Camera-type eye (tissue), 1 donor: ENCODE results near the gene AXIN1. TPM values are rescaled to one million over a fixed set of nuclear protein-coding genes. Genes with fewer than 3 reads are reported as not detected.

Experiments
- total RNA-seq: library from RNA; depleted of rRNA; stranded (reverse); fragments of >200 nt; gene quantifications from one replicate; pipeline ENCODE4 v1.2.3, GENCODE V29; 2014

The AXIN1 gene, protein sequence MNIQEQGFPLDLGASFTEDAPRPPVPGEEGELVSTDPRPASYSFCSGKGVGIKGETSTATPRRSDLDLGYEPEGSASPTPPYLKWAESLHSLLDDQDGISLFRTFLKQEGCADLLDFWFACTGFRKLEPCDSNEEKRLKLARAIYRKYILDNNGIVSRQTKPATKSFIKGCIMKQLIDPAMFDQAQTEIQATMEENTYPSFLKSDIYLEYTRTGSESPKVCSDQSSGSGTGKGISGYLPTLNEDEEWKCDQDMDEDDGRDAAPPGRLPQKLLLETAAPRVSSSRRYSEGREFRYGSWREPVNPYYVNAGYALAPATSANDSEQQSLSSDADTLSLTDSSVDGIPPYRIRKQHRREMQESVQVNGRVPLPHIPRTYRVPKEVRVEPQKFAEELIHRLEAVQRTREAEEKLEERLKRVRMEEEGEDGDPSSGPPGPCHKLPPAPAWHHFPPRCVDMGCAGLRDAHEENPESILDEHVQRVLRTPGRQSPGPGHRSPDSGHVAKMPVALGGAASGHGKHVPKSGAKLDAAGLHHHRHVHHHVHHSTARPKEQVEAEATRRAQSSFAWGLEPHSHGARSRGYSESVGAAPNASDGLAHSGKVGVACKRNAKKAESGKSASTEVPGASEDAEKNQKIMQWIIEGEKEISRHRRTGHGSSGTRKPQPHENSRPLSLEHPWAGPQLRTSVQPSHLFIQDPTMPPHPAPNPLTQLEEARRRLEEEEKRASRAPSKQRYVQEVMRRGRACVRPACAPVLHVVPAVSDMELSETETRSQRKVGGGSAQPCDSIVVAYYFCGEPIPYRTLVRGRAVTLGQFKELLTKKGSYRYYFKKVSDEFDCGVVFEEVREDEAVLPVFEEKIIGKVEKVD
- total RNA-seq, result 20.4 TPM

DNA sequence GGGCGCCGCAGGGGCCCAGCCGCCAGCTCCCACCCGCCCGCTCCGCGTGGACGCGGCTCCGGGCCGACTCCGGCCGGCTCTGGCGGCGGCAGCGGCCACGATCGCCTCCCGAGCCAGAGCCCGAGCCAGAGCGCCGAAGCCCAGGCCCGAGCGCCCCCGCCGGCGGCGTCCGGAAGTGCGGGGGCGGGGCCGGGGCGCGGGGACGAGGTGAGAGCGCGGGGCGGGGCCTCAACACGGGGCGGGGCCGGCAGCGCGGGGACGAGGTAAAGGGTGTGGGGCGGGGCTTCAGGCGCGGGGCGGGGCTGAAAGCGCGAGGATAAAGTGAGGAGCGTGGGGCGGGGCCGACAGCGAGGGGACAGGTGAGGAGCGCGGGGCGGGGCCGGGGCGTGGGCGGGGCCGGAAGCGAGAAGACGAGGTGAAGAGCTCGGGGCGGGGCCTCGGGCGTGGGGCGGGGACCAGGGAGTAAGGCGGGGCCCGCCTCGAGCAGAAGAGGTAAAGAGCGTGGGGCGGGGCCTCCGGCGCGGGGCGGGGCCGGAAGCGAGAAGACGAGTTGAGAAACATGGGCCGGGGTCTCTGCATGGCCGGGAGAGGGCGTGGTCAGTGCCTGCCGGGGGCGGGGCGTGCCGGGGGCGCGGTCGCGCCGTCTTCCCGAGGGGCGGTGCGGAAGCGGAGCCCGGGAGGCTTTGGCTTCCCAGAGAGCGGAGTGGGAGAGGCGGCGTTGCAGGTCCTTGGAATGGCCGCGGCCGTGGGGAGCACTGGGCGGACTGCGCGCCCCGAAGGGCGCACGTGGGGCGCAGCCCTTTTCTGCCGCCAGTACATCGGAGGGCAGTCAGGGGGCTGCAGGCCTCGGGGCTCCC is at the start of gene AXIN1:
AXIN1 (minus strand) TSS at position 177 of the 857 bp plus-strand sequence. CDS start 5,698 bp downstream, outside the sequence.

DNA sequence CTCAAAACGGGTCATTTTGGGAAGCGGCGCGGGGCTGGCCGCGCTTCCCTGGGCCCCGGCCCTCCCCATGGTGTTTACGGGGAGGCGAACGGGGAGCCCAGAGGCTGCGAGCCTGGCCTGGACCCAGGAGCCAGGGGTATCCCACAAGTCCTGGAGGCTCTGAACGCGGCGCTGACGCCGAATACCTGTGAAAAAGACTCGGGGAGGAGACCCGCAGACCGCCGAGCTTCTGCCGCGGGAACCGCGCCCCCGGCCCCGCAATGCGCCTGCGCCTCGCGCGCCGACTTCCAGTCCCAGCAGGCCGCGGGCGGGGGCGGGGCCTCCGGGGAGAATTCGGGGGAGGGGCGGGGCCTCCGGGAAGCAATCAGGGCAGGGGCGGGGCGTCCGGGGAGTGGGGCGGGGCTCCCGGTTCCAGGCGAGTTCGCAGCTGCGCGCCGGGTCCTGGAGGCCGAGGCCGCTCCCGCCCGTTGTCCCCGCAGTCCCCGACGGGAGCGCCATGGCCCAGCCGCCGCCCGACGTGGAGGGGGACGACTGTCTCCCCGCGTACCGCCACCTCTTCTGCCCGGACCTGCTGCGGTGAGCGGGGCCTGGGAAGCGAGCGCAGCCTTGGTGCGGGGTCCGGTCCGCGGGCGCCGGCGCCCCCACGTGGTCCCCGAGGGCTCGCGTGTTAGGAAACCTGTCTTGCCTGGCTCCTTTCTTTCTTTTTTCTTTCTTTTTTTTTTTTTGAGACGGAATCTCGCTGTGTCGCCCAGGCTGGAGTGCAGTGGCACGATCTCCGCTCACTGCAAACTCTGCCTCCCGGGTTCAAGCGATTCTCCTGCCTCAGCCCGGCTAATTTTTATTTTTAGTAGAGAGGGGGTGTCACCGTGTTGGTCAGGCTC is 49.2 kb upstream of the AXIN1 start, which contains the start of gene DECR2:
DECR2 (plus strand) TSS at position 418 of the 881 bp plus-strand sequence; CDS start at position 497, 79 bp downstream.

DNA sequence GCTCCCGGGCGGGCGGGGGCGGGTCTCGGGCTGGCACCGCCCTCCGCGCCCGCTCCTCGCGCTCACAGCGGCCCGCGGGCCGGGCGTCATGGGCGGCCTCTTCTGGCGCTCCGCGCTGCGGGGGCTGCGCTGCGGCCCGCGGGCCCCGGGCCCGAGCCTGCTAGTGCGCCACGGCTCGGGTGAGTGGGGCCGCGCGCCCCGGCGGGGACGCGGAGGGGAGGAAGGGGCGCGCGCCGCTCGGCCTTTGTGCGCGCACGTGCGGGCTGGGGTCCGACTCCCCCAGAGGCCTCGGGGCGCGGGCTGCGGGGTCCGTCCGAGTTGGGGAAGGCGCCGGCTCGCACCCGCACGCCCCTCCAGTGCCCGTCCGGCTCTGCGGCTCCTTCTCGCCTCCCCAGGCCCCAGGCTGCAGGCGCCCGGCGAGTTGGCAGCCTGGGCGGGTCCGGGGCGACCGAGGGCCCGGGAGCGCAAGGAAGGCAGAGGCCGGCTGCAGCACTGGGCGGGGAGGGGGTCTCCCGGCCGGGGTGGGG is 44.7 kb upstream of the AXIN1 start, which contains the start of gene NME4:
NME4 (plus strand) TSS at position 65 of the 527 bp plus-strand sequence; CDS start at position 89, 24 bp downstream.

DNA sequence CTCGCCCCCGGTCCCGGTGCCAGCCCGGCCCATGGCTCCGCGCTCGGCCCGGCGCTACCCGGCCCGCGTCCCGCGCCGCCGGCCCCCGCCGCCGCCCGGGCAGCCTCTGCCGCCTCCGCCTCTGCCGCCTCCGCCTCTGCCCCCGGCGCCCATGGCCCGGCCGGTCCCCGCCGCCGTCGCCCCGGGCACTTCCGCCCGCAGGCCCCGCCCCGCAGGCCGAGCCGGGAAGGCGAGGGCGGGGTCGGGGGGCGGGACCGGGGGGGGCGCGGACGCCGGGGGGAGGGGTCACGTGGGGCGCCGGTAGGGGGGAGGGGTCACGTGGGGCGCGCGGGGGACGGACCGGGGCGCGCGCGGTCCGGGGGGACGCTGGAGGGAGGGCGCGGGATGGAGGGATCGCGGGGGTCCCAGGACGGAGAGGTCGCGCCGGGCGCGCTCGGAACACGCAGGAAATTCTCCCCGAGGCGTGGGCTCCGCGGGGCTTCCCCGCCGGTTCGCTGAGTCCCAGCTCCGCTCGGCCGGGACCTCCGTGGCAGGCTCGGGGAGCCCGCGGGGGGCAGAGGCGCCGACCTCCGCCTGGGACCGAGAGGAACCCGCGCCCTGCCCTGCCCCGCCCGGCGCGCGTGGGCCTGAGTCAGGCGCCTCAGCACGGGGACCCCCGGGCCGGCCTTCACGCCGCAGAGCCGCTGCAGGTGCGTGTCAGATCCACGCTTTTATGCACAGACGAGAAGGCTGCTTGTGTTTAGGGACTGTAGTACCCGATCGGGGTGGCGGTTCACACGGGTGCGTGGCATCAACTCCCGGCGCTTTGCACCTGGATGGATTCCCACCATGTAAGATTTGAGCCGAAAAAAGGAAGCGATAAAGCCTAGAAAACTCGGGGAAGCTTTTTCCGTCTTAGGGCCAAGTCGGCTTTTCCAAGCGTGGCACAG is 29.5 kb upstream of the AXIN1 start, which contains the start of gene PGAP6:
PGAP6 (minus strand) TSS at position 190 of the 929 bp plus-strand sequence; CDS start at position 33, 157 bp downstream.

DNA sequence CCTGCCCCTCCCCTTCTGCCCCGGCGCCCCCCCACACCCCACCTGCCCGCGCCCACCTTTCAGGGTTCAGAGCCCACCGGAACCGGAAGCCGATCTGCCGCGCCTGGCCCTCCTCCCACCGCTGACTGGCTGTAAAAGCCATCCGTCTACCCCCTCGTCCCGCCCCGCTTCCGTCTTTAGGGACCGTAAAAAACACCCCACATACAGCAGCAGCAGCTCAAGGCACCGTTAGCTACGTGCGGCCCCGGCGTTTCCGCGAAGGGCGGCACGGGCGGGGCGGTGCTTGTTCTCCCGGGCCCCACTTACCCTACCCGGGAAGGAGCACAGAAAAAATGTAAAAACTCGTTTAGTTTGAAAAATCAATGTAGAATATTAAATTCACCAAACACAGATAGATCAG is 17.9 kb upstream of the AXIN1 start, which contains the start of gene MRPL28:
MRPL28 (minus strand) TSS at position 96 of the 400 bp plus-strand sequence. CDS start 320 bp downstream, outside the sequence.

DNA sequence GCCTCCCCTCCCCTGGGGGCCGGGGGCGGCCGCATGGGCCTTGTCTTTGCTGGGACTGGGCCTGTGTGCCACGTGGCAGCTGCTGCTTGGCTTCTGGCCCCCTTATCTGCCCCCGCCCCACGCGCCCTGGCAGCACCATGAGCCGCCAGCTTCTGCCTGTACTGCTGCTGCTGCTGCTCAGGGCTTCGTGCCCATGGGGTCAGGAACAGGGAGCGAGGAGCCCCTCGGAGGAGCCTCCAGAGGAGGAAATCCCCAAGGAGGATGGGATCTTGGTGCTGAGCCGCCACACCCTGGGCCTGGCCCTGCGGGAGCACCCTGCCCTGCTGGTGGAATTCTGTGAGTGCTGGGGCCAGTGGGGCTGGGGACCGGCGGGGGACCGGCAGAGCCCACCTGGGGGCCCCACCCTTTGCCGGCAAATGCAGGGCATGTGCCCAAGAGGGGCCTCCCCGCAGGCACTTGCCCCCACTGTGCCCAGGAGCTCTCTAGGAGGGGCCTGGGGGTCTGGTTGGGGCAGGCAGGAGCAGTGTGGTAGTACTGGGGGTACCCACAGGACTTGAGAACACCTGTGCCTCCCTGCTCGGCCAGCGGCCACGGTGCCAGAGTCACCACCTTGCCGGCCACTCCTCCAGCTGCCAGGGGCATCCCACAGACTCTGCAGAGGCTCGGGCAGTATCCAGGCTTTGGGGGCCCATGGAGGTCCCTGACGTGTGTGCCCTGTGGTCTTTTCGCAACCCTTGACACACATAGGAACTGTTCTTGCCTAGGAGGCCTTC is 69.3 kb downstream of the AXIN1 start, which contains the start of gene PDIA2:
PDIA2 (plus strand) TSS at position 132 of the 773 bp plus-strand sequence; CDS start at position 138, 6 bp downstream.

DNA sequence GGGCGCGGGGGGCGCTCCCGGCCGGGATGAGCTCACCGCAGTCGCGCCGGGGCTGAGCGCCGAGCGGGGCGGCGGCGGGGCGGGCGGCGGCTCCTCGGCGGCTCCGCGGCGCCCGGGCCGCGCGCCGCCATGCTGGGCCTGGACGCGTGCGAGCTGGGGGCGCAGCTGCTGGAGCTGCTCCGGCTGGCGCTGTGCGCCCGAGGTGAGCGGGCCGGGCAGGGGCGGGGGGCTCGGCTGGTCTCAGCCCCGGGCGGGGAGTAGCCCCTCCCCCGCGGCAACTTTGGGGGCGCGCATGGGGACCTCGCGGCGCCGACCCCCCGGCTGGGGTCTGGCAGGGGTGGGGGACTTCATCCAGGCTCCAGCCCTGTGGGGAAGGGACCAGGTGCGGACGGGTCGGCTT is 72.0 kb downstream of the AXIN1 start, which contains the start of gene ARHGDIG:
ARHGDIG (plus strand) TSS at position 40 of the 400 bp plus-strand sequence; CDS start at position 130, 90 bp downstream.

DNA sequence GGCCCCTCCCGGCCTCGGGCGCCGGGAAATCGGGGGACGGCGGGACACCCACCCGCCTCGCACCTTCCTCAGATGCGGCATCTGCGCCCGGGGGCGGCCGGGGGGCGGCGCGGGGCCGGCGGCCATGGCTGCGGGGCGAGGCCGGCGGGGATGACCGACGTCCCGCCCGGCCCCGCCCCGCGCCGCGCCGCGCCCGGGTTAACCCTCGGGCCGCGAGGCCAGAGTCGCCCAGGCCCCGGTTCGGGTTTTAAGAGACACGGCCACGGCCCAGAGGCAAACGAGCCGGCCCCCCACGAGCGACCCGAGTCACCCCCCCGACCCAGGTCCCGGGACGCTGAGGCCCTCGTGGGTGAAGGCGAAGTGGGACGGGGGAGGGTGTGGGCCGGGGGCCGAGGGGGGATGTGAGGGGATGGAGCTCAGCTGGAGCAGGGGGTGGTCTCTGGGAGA is 76.7 kb downstream of the AXIN1 start, which contains the start of gene RGS11:
RGS11 (minus strand) TSS at position 159 of the 447 bp plus-strand sequence; CDS start at position 126, 33 bp downstream.

Other genes with a start within 250 kb of the AXIN1 start
- gene NPRL3, start 214.1 kb downstream of the AXIN1 start, total RNA-seq, result 29.9 TPM
- gene HBZ, start 200.1 kb downstream of the AXIN1 start, total RNA-seq, result 2.2 TPM
- gene HBM, start 186.7 kb downstream of the AXIN1 start, total RNA-seq, result 15.4 TPM
- 1,606 TPM for gene HBA2, start 179.8 kb downstream of the AXIN1 start, total RNA-seq
- gene HBA1, start 176.0 kb downstream of the AXIN1 start, total RNA-seq, result 1,075 TPM
- 4.1 TPM for gene HBQ1, start 172.3 kb downstream of the AXIN1 start, total RNA-seq
- gene LUC7L, start 123.3 kb downstream of the AXIN1 start, total RNA-seq, result 160 TPM
- 66.5 TPM for gene FAM234A, start 117.9 kb downstream of the AXIN1 start, total RNA-seq
- 8.2 TPM for gene RGS11, start 76.8 kb downstream of the AXIN1 start, total RNA-seq
- 10.5 TPM for gene ARHGDIG, start 72.1 kb downstream of the AXIN1 start, total RNA-seq
- gene PDIA2, start 69.6 kb downstream of the AXIN1 start, total RNA-seq, result 2.1 TPM
- gene MRPL28, start 17.8 kb upstream of the AXIN1 start, total RNA-seq, result 44.0 TPM
- gene PGAP6, start 29.3 kb upstream of the AXIN1 start, total RNA-seq, result 14.2 TPM
- gene NME4, start 44.5 kb upstream of the AXIN1 start, total RNA-seq, result 30.3 TPM
- gene DECR2, start 49.2 kb upstream of the AXIN1 start, total RNA-seq, result 10.2 TPM
- 37.7 TPM for gene RAB11FIP3, start 72.9 kb upstream of the AXIN1 start, total RNA-seq
- gene CAPN15, start 175.0 kb upstream of the AXIN1 start, total RNA-seq, result 31.0 TPM
- 2.0 TPM for gene PRR35, start 207.7 kb upstream of the AXIN1 start, total RNA-seq
- 0.66 TPM for gene NHLRC4, start 214.3 kb upstream of the AXIN1 start, total RNA-seq
- gene PIGQ, start 217.2 kb upstream of the AXIN1 start, total RNA-seq, result 36.3 TPM
- 18.9 TPM for gene RAB40C, start 237.3 kb upstream of the AXIN1 start, total RNA-seq